ENCODE measurements around the gene CLDN22.

CLDN22 gene

GRCh38 chr4:183295711-183296110, 24.4 kb downstream of the CLDN22 start:
- no peaks in the 10 kb centered on the region for H3K36me3 ChIP-seq (ENCODE audit: control insufficient read depth, insufficient read depth, low read length)
- H3K4me3 ChIP-seq (replicated peaks; ENCODE audit: low read depth, low read length) = no peak overlapping the region
- DNase-seq (ENCODE audit: extremely low read depth, insufficient read length) = no peak
- no peaks in the 10 kb centered on the region for H3K27me3 ChIP-seq (replicated peaks; ENCODE audit: control insufficient read depth, insufficient read depth, low read length)
- no peak for TF ChIP-seq CTCF (IDR thresholded peaks at IDR 0.05; ENCODE audit: insufficient read depth, low read length, poor library complexity, severe bottlenecking)

GRCh38 chr4:183291070-183291469, 29.0 kb downstream of the CLDN22 start:
- DNase-seq (ENCODE audit: extremely low read depth, insufficient read length) = no peak
- Histone ChIP-seq H3K4me3 (replicated peaks; ENCODE audit: low read depth, low read length) (no peak overlapping the region), H3K27me3 (replicated peaks; ENCODE audit: control insufficient read depth, insufficient read depth, low read length) (no peaks in the 10 kb centered on the region), H3K36me3 (ENCODE audit: control insufficient read depth, insufficient read depth, low read length) (no peaks in the 10 kb centered on the region)
- no peak for TF ChIP-seq CTCF (IDR thresholded peaks at IDR 0.05; ENCODE audit: insufficient read depth, low read length, poor library complexity, severe bottlenecking)

- no peaks in the 10 kb centered on the region for H3K36me3 ChIP-seq (ENCODE audit: control insufficient read depth, insufficient read depth, low read length)
- H3K27me3 ChIP-seq (replicated peaks; ENCODE audit: control insufficient read depth, insufficient read depth, low read length) = no peaks in the 10 kb centered on the region
- DNase-seq (ENCODE audit: extremely low read depth, insufficient read length) = peak; percentile 15
- no peak overlapping the region for H3K4me3 ChIP-seq (replicated peaks; ENCODE audit: low read depth, low read length)
- TF ChIP-seq CTCF (IDR thresholded peaks at IDR 0.05; ENCODE audit: insufficient read depth, low read length, poor library complexity, severe bottlenecking) = no peak
Observed at GRCh38 chr4:183289688-183290087, 30.4 kb downstream of the CLDN22 start.

GRCh38 chr4:183288955-183289354, 31.1 kb downstream of the CLDN22 start:
- no peak for DNase-seq (ENCODE audit: extremely low read depth, insufficient read length)
- H3K4me3 ChIP-seq (replicated peaks; ENCODE audit: low read depth, low read length) = no peak overlapping the region
- H3K27me3 ChIP-seq (replicated peaks; ENCODE audit: control insufficient read depth, insufficient read depth, low read length) = no peaks in the 10 kb centered on the region
- no peaks in the 10 kb centered on the region for H3K36me3 ChIP-seq (ENCODE audit: control insufficient read depth, insufficient read depth, low read length)
- no peak for TF ChIP-seq CTCF (IDR thresholded peaks at IDR 0.05; ENCODE audit: insufficient read depth, low read length, poor library complexity, severe bottlenecking)

- no peak for DNase-seq (ENCODE audit: extremely low read depth, insufficient read length)
- no peak overlapping the region for H3K4me3 ChIP-seq (replicated peaks; ENCODE audit: low read depth, low read length)
- H3K36me3 ChIP-seq (ENCODE audit: control insufficient read depth, insufficient read depth, low read length) = no peaks in the 10 kb centered on the region
- H3K27me3 ChIP-seq (replicated peaks; ENCODE audit: control insufficient read depth, insufficient read depth, low read length) = no peaks in the 10 kb centered on the region
- no peak for TF ChIP-seq CTCF (IDR thresholded peaks at IDR 0.05; ENCODE audit: insufficient read depth, low read length, poor library complexity, severe bottlenecking)
Observed at GRCh38 chr4:183287677-183288076, 32.4 kb downstream of the CLDN22 start.

- H3K27me3 ChIP-seq (replicated peaks; ENCODE audit: control insufficient read depth, insufficient read depth, low read length) = no peaks in the 10 kb centered on the region
- no peak for TF ChIP-seq CTCF (IDR thresholded peaks at IDR 0.05; ENCODE audit: insufficient read depth, low read length, poor library complexity, severe bottlenecking)
- DNase-seq (ENCODE audit: extremely low read depth, insufficient read length) = no peak
- H3K36me3 ChIP-seq (ENCODE audit: control insufficient read depth, insufficient read depth, low read length) = no peaks in the 10 kb centered on the region
- no peak overlapping the region for H3K4me3 ChIP-seq (replicated peaks; ENCODE audit: low read depth, low read length)
Observed at GRCh38 chr4:183287309-183287659, 32.8 kb downstream of the CLDN22 start.

All from GM06990 (cell line).